Smooth muscle cell (in vitro differentiated cells): ENCODE measurements around the gene ACSS1. TPM values are rescaled to one million over a fixed set of nuclear protein-coding genes. Genes with fewer than 3 reads are reported as not detected.

ENCODE experiments used
- DNase-seq: peaks from one replicate; lab custom pipeline; 2025; ENCODE audit not compliant: unreplicated experiment; lab: John Stamatoyannopoulos, UW
- H2AFZ ChIP-seq: fragments of 200-600 bp; sonication (generic); 2 replicates; pipeline ENCODE4 v1.6.0; 2016; ENCODE audit warnings: antibody characterized with exemption, low read depth, mild to moderate bottlenecking
- H3F3A ChIP-seq: fragments of 200-600 bp; sonication (generic); 2 replicates; pipeline ENCODE4 v1.6.0; 2017; ENCODE audit warnings: antibody characterized with exemption, low read depth
- H3K27ac ChIP-seq: fragments of 200-600 bp; sonication (generic); 2 replicates; pipeline ENCODE4 v1.5.1; 2016; ENCODE audit warnings: low read depth, mild to moderate bottlenecking
- H3K27me3 ChIP-seq: fragments of 200-600 bp; sonication (generic); 2 replicates; pipeline ENCODE4 v1.6.1; 2016; ENCODE audit warnings: low read depth, mild to moderate bottlenecking
- H3K36me3 ChIP-seq: fragments of 200-600 bp; sonication (generic); 2 replicates; pipeline ENCODE4 v1.5.1; 2016; ENCODE audit warnings: low read depth
- H3K4me1 ChIP-seq: fragments of 200-600 bp; sonication (generic); 2 replicates; pipeline ENCODE4 v1.5.1; 2016; ENCODE audit warnings: low read depth
- H3K4me2 ChIP-seq: fragments of 200-600 bp; sonication (generic); 2 replicates; pipeline ENCODE4 v1.6.0; 2016; ENCODE audit warnings: mild to moderate bottlenecking
- H3K4me3 ChIP-seq: fragments of 200-600 bp; sonication (generic); 2 replicates; pipeline ENCODE4 v1.5.1; 2016; ENCODE audit warnings: mild to moderate bottlenecking
- H3K79me2 ChIP-seq: fragments of 200-600 bp; sonication (generic); 2 replicates; pipeline ENCODE4 v1.6.0; 2016; ENCODE audit warnings: low read depth, mild to moderate bottlenecking
- H3K9ac ChIP-seq: fragments of 200-600 bp; sonication (generic); 2 replicates; pipeline ENCODE4 v1.6.0; 2016; ENCODE audit warnings: low read depth
- H3K9me3 ChIP-seq: fragments of 200-600 bp; sonication (generic); replicated peaks from 2 replicates; pipeline ENCODE4 v1.5.1; 2016; ENCODE audit warnings: low read depth
- H4K20me1 ChIP-seq: fragments of 200-600 bp; sonication (generic); 2 replicates; pipeline ENCODE4 v1.6.0; 2016; ENCODE audit warnings: low read depth
- CTCF ChIP-seq: fragments of 200-600 bp; sonication (generic); IDR thresholded peaks from 2 replicates; pipeline ENCODE4 v1.5.1; 2017; ENCODE audit warnings: borderline replicate concordance, mild to moderate bottlenecking, antibody characterized with exemption; ENCODE audit not compliant: insufficient read depth, poor library complexity, severe bottlenecking
- WGBS: methylation state at CpG from one replicate; pipeline ENCODE4 v1.1.7; 2016; ENCODE audit warnings: low lambda C conversion rate; 5-methylcytosine and 5-hydroxymethylcytosine counted together
- polyA plus RNA-seq: library from polyadenylated mRNA; unstranded; fragments of >200 nt; fragmentation: Nextera tagmentation; extraction: Ambion mirVana; gene quantifications from 2 replicates; pipeline ENCODE4 v1.2.1, GENCODE V29; 2016
- total RNA-seq: library from RNA; depleted of rRNA; stranded (reverse); fragments of >200 nt; gene quantifications from 2 replicates; pipeline ENCODE4 v1.2.3, GENCODE V29; 2014

The ACSS1 gene
- total and polyA plus RNA-seq, 2 experiments from 2014 or later, result 2.4 to 2.8 TPM

- H3F3A ChIP-seq, result no peaks in the 10 kb centered on the region
- no peak overlapping the region for H3K9ac ChIP-seq
- H3K27ac ChIP-seq, result no peak overlapping the region
- no peak overlapping the region for H3K4me2 ChIP-seq
- WGBS, result 96% methylated on average over 7 of the region's 7 CpGs
- no peaks in the 10 kb centered on the region for H3K4me1 ChIP-seq
- peaks cover 27% of the 10 kb centered on the region for H3K27me3 ChIP-seq
- H3K79me2 ChIP-seq, result no peaks in the 10 kb centered on the region
- H2AFZ ChIP-seq, result no peak overlapping the region
- H4K20me1 ChIP-seq, result no peaks in the 10 kb centered on the region
- TF ChIP-seq CTCF, result no peak
- no peak overlapping the region for H3K4me3 ChIP-seq
- no peaks in the 10 kb centered on the region for H3K36me3 ChIP-seq
- DNase-seq, result no peak
- no peaks in the 10 kb centered on the region for H3K9me3 ChIP-seq
Observed at GRCh38 chr20:25051386-25052155, 6.4 kb downstream of the ACSS1 start.

- no peak overlapping the region for H3K4me3 ChIP-seq
- no peaks in the 10 kb centered on the region for H4K20me1 ChIP-seq
- no peaks in the 10 kb centered on the region for H3K4me1 ChIP-seq
- TF ChIP-seq CTCF, result no peak
- no peaks in the 10 kb centered on the region for H3F3A ChIP-seq
- no peaks in the 10 kb centered on the region for H3K36me3 ChIP-seq
- H3K27ac ChIP-seq, result no peak overlapping the region
- H3K9ac ChIP-seq, result no peak overlapping the region
- DNase-seq, result no peak
- peaks cover 19% of the 10 kb centered on the region for H3K27me3 ChIP-seq
- H3K79me2 ChIP-seq, result no peaks in the 10 kb centered on the region
- H3K4me2 ChIP-seq, result no peak overlapping the region
- no peak overlapping the region for H2AFZ ChIP-seq
- WGBS, result 95% methylated on average over 16 of the region's 17 CpGs
- H3K9me3 ChIP-seq, result no peaks in the 10 kb centered on the region
Observed at GRCh38 chr20:25050501-25051350, 7.2 kb downstream of the ACSS1 start.

- no peak overlapping the region for H3K4me3 ChIP-seq
- no peak overlapping the region for H3K9ac ChIP-seq
- no peak for TF ChIP-seq CTCF
- no peaks in the 10 kb centered on the region for H3K79me2 ChIP-seq
- no peak overlapping the region for H3K4me2 ChIP-seq
- no peak overlapping the region for H3K27ac ChIP-seq
- H4K20me1 ChIP-seq, result no peaks in the 10 kb centered on the region
- no peaks in the 10 kb centered on the region for H3K4me1 ChIP-seq
- peaks cover 12% of the 10 kb centered on the region for H3K27me3 ChIP-seq
- no peak overlapping the region for H2AFZ ChIP-seq
- 92% methylated on average over 7 of the region's 7 CpGs for WGBS
- no peaks in the 10 kb centered on the region for H3K36me3 ChIP-seq
- no peaks in the 10 kb centered on the region for H3F3A ChIP-seq
- no peak for DNase-seq
- no peaks in the 10 kb centered on the region for H3K9me3 ChIP-seq
Observed at GRCh38 chr20:25050082-25050481, 7.9 kb downstream of the ACSS1 start.
